GM19023 (cell line): ENCODE data around the gene SPDYE6.
A peak's percentile ranks its signal among the peaks of the same experiment; 100 is the strongest.
"Not testable (repeated sequence)": the region's sequence is repeated elsewhere in the genome, so short reads cannot be mapped to it uniquely, and the experiment has no call there.

Experiments
- ATAC-seq: cut with Tn5 transposase; IDR thresholded peaks from one replicate; pipeline ENCODE4 v1.9.1; 2021; ENCODE audit warnings: mild to moderate bottlenecking, moderate library complexity; ENCODE audit not compliant: unreplicated experiment

Gene SPDYE6

DNA sequence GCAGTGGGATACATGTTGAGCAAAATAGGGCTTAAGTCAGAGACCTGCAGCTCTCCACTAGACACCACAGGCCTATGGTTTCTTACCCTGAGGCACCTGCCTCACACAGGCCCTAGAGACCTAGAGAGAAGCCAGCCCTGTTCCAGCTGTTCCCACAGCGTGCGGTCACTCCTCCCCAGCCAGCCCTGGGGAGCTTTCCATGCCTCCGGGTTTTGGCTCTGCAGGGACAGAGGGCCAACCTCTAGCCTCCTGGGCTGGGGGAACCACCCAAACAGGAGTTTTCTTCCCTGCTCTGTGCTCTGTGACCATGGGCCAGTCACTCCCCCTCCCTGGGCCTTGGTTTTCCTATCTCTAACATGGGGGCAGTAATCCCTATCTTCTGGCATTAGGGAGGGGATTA is 36.6 kb downstream of the SPDYE6 start:
- no peak for ATAC-seq

DNA sequence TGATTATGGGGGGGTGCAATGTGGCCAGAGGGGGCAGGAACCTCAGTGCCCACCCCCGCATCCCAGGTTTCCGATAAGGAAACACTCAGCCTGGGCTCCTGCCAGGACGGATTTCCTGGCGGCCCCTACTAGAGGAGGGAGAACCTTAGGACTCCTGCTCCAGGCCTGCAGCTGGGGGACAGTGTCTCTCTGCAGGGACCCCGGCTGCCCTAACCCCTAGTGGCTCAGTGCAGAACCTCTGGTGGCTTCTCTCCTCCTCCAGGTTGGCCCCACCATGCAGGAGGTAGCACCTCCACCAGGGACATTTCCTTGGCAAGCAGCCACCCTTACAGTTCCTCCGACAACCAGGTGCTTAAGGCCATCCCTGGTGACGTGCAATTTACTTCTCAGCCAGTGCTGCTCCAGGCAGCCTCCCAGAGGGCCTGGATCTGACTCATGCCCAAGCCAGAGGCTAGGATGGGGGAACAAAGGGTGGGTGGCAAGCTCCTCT is 37.7 kb downstream of the SPDYE6 start:
- no peak for ATAC-seq

DNA sequence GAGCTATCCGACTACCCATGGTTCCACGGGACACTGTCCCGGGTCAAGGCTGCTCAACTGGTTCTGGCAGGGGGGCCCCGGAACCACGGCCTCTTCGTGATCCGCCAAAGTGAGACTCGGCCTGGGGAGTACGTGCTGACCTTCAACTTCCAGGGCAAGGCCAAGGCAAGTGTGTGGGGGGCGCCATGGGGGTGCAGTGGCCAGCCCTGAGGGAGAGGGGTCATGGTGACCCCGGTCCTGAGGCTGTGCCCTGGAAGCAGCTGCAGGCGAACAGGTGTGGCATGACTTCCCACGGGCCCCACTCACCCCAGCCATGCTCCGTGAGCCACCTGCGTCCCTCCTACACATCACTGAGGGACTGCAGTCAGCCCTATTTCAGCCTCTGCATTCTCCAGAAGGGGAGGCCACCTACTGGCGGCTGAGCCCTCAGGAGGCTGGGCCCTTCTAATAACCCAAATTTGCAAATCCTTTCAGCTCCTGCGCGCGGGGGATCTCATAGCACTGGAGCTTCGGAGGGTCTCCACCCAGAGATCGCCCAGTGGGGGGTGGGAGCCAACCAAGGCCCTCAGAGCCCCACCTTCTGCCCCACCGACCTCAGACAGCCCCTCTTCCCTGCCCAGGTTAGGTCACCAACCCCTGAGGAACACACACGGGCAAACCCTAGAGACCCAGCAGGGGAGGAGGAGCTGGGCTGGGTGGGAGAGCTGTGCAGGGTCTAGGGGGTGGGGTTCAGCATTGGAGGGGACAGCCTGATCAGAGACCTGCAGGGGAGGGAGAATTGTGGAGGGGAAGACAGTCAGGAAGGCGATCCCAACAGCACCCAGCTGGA is 38.8 kb downstream of the SPDYE6 start:
- no peak for ATAC-seq

DNA sequence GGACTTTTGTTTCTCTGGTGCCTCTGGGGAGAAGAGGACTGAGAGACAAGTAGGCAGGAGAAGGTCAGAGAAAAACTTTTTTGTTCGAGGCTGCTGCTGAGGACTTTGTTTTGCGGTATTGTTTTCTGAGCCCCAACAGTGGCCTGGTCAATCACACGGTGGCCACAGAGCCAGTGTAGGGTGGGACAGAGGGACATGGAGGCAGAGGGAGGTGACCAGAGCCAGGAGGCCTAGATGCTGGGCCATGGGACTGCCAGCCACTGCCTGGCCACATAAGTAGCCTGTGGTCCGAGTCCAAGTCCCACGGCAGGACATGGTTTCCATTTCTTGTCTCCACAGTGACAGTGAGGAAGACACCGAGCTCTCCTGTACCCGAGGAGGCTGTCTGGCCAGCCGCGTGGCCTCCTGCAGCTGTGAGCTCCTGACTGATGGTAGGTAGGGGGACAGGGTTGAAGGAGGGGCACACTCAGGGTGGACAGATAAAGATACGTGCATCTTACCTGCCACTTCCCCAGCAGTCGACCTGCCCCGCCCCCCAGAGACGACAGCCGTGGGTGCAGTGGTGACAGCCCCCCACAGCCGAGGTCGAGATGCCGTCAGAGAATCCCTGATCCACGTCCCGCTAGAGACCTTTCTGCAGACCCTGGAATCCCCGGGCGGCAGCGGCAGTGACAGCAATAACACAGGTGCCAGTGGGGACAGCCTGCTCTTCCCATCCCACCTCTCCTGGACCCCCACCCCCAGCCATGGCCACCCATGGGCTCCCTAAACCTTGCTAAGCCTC is 42.1 kb downstream of the SPDYE6 start:
- ATAC-seq: no peak

DNA sequence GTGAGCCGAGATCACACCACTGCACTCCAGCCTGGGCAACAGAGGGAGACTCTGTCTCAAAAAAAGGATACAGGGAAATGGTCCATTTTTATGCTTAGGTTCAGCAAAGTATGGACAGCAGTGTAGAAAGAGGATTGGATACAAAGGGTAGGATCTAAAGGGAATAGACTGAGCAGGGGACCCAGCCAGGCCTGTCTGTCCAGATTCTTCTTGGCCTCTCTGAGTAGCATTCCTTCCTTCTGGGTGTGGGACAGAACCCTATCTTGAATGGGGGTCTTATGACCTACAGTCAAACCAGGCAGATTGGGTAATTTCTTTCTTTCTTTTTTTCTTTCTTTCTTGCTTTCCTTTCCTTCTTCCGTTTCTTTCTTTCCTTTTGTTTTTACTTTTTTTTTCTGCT is 43.9 kb downstream of the SPDYE6 start:
- no peak for ATAC-seq

DNA sequence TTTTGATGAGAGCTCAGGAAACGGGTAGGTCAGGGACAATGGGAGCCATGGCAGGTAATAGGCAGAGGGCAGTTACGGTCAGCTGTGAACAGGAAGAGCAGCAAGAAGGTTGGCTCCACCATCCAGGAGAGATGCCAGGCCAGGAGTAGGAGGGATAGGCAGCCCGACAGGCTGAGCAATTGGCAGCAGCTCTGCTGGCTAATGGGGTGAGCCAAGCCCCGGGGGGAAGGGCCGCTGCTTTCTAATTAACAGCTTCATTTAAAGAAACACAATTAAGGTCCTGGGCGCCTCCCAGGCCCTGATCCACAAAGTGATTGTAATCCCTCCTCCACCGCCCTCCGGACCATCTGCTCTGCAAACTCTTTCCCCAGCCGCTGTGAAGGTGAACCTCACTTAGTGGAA is 45.8 kb downstream of the SPDYE6 start:
- ATAC-seq: no peak

DNA sequence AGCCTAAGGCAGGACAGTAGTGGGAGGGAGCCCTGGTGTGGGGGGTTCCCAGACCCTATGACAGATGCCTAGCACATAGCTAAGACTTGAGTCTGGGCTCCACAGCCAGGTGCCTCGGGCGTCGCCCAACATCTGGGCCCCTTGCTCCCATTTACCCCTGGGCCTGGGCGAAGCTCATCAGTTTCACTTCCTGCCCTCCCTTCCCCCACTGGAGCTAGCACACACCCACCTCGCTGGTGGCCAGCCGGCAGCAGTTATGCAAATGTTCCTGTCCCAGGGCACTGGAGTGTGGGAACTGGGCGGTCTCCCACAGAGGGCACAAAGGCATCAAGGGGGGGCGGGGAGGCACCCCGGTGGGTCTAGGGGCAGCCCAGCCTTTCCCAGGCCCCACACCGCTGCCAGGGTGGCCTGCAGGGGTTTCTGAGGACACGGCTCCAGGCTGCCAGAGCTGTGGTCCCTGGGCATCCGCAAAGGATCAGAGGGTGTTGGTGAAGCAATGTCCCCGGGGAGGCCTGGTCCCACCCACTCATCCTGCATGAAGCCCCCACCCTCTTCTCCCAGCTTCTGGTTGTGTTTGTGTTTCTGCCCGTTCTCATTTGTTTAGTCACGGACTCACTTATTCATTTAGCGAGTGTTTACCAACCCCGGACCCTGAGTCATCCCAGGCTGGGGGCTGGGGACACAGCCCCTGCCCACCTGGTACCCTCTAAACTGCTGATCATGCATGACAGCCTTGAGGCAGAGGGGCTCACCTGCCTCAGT is 49.1 kb downstream of the SPDYE6 start:
- peak; percentile 78 for ATAC-seq

DNA sequence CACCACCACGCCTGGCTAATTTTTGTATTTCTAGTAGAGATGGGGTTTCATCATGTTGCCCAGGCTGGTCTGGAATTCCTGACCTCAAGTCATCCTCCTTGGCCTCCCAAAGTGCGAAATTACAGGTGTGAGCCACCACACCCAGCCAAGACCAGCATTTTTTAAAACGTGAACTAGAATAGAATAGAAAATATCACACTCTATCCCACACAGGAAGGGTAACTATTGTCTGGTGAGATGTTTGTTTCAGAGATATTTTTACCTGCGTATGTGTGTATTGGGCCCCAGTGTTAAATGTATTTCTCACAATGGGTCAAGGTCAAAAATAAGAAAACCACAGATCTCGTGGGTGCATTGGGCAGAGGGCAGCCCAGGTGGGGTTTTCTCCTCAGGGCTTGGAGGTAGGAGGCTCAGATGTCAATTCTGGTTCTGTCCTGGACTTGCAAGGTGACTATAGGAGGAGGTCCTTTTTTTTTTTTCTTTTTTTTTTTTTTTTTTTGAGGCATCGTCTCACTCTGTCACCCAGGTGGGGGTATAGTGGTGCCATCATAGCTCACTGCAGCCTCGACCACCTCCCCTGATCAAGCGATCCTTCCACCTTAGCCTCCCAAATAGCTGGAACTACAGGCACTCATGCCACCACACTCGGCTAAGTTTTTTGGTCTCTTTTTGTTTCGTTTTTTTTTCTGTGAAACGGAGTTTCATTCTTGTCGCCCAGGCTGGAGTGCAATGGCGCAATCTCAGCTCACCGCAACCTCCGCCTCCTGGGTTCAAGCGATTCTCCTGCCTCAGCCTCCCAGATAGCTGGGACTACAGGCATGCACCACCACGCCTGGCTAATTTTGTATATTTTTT is 50.6 kb downstream of the SPDYE6 start:
- peak; percentile 31 for ATAC-seq

DNA sequence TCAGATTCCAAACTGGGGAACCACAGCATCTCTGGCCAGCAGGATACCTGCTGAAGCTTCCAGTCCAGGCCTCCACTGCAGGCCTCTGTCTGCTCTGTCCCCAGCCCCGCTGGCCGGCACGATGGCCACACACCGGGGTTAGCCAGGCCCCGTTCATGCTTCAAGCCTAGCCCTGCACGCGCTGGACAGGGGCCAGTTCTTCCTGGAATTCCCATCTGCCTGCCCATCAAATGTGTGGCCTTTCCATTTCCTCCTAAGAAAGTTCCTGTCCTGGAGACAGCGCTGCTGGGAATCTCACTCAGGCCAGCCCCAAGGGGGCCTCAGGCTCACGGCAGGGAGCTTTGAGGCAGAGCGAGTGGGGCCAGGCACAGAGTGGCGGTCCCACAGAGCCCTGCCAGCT is 51.6 kb downstream of the SPDYE6 start:
- ATAC-seq: no peak

DNA sequence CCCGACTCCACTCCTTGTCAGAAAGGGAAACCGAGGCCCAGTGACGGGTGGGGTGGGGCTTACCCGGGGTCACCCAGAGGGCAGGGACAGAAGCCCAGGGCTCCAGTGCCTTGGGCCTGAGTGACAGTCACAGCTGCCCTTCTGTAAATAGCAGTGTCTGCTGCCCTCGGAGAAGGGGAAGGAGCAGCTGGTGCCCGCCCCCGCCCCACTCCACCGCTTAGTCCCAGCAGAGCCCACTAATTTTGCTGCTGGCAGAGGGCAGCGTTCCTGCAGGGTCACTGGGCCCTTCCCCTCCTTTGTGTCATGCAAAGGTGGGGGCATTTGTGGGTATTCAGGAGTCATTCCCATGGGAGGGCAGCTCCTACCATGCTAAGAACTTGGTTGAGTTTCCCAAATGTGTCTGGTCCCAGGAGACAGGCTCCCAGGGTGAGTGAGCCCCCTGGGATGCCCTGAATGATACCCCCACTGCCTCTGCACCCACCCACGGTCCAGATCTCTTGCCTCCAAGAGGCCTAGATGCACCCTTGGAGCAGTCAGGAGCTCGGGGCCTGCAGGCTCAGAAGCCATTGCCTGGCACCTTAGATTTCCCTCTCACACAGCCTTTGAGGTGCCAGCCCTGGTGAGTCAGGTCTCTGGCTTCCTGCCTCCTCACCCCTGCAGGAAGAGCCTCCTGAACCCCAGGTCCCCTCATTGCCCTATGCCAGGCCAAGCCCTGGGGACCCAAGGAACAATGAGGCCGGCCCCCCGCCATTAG is 52.4 kb downstream of the SPDYE6 start:
- ATAC-seq: no peak

DNA sequence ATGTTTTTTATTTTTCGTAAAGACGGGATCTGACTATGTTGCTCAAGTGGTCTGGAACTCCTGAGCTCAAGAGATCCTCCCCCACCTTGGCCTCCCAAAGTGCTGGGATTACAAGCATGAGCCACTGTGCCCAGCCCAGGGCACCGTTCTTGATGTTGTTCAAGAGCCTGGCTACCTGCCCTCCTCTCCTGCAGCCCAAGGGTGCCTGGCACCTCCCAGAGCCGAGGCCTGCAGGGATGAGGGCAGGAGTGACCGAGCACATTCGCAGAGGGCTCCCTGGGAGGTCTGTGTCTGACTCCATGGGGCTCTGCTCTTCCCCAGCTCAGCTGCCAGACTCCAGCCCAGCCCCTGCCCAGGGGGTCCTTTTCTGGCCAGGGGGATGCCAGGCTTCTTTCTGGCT is 54.2 kb downstream of the SPDYE6 start:
- ATAC-seq: no peak

DNA sequence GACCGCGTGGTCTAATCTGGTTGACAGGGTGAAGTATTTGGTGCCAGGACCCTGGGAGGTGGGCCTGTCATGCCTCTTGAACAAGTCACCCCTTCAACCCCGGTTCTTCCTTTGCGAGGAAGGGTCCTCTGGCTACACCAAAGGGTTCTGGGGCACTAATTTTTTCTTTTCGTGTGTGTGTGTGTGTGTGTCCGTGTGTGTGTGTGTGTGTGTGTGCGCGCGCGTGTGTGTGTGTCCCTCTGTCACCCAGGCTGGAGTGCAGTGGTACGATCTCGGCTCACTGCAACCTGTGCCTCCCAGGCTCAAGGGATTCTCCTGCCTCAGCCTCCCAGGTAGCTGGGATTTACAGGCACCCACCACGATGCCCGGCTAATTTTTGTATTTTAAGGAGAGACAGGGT is 54.9 kb downstream of the SPDYE6 start:
- ATAC-seq: not testable (repeated sequence)

DNA sequence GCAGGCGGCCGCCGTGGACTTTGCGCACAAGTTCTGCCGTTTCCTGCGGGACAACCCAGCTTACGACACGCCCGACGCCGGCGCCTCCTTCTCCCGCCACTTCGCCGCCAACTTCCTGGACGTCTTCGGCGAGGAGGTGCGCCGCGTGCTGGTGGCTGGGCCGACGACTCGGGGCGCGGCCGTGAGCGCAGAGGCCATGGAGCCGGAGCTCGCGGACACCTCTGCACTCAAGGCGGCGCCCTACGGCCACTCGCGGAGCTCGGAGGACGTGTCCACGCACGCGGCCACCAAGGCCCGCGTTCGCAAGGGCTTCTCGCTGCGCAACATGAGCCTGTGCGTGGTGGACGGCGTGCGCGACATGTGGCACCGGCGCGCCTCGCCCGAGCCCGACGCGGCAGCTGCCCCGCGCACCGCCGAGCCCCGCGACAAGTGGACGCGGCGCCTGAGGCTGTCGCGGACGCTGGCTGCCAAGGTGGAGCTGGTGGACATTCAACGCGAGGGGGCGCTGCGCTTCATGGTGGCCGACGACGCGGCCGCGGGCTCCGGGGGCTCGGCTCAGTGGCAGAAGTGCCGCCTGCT is 55.5 kb downstream of the SPDYE6 start:
- no peak for ATAC-seq

DNA sequence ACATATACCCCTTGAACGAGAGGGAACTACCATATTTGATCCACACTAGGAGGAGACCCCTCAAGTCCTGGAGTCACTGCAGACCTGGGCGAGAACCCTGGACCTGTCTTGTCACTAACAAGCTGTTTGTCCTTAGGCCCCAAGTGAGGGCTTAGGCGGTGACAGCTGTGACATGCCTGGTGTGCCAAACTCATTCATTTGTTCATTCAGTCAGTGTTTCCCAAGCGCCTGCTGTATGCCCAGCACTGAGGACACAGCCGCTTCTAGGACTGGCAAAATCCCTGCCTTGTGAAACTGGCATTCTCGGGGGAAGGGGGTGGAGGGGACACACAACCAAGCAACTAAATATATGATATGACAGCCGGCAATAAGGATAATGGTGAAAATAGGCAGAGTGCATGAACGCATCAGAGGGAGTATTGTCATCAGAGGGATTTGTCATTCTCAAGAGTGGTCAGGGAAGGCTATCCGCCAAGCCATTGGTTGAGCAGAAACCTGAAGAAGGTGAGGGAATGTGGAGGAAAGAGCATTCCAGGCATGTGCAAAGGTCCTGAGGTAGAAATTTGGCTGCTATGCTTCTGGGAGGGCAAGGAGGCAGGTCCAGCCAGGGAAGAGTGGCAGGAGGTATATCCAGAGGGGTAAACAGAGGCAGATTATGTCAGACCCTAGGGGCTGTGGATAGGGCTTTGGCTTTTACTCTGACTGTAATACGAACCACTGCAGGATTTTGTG is 58.6 kb downstream of the SPDYE6 start:
- ATAC-seq: no peak

DNA sequence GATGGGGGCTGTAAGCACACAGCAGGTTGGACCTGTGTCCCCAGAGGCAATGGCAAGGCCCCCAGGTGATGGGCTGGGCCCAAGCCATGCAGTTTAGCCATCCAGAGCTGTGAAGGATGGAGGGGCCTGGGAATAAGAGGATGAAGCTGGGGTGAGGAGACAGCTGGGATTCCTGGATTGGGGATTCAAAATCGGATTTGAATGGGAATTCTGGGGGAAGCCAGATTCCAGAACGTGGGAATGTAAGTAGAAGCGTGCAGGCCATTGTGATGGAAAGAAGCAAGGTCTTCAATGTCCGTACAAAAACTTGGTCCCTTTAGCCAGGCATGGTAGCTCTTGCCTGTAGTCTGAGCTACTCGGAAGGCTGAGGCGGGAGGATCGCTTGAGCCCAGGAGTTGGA is 59.7 kb downstream of the SPDYE6 start:
- no peak for ATAC-seq

DNA sequence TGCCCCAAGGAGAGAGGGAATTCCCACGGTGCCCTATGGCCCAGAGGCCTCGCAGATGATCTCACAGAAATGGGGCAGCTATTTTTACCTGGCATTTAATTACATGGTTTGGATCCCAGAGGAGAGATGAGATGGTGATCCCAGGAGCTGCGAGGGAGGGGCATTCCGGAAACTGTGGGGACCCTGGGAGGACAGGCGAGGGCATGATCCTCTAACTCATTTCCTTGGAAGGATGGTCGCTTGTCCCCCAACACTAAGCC is 60.1 kb downstream of the SPDYE6 start:
- ATAC-seq: no peak
